K562 (cell line): ENCODE results near the gene DHX35. TPM values are rescaled to one million over a fixed set of nuclear protein-coding genes. Genes with fewer than 3 reads are reported as not detected.

Experiments
- CHCHD3 ChIP-seq: fragments of 250-450 bp; sonication (Bioruptor Pico); IDR thresholded peaks from 2 replicates; pipeline ENCODE4 v2.1.2; 2022; ENCODE audit warnings: mild to moderate bottlenecking
- GATAD2B ChIP-seq: fragments of 450-650 bp; IDR thresholded peaks from 2 replicates; pipeline ENCODE4 v1.6.1; 2017; ENCODE audit warnings: mild to moderate bottlenecking, borderline replicate concordance
- HMGN3 ChIP-seq: IDR thresholded peaks from 2 replicates; pipeline ENCODE4 v1.6.1; 2011; ENCODE audit warnings: borderline replicate concordance, low read depth, mild to moderate bottlenecking, mixed read lengths, low read length; ENCODE audit not compliant: insufficient read length; ENCODE audit errors: extremely low read depth
- ILF3 ChIP-seq: fragments of 450-650 bp; IDR thresholded peaks from 2 replicates; pipeline ENCODE4 v1.6.1; 2018; ENCODE audit warnings: antibody characterized with exemption, mild to moderate bottlenecking, moderate library complexity, borderline replicate concordance
- KDM1A ChIP-seq, 2 experiments: fragments of 450-650 bp; IDR thresholded peaks; 2 replicates each; pipeline ENCODE4 v1.6.1; 2016; ENCODE audit warnings: mild to moderate bottlenecking in 2 of 2
- MAFG ChIP-seq: fragments of 450-650 bp; conservative IDR thresholded peaks from 2 replicates; pipeline ENCODE4 v1.6.1; 2016; ENCODE audit warnings: missing genetic modification characterization, missing compliant biosample characterization
- MCM7 ChIP-seq, 2 experiments: fragments of 450-650 bp; IDR thresholded peaks; 2 replicates each; pipeline ENCODE4 v1.6.1; 2016 to 2018
- YBX1 ChIP-seq: fragments of 450-650 bp; IDR thresholded peaks from 2 replicates; pipeline ENCODE4 v1.7.1; 2016; ENCODE audit warnings: mild to moderate bottlenecking
- ZBTB7A ChIP-seq: IDR thresholded peaks from 2 replicates; pipeline ENCODE4 v1.6.1; 2011; ENCODE audit warnings: low read depth, mild to moderate bottlenecking, low read length, moderate library complexity, borderline replicate concordance; ENCODE audit not compliant: control insufficient read depth
- ZC3H4 ChIP-seq: sonication (generic); formaldehyde crosslinking; IDR thresholded peaks from 2 replicates; pipeline ENCODE4 v1.9.0; 2021; ENCODE audit warnings: missing genetic modification reagents, borderline replicate concordance
- ZNF143 ChIP-seq: sonication (generic); formaldehyde crosslinking; IDR thresholded peaks from 2 replicates; pipeline ENCODE4 v1.9.0; 2022; ENCODE audit warnings: mild to moderate bottlenecking, missing genetic modification reagents
- ZNF589 ChIP-seq: fragments of 200-800 bp; sonication (Bioruptor generic); IDR thresholded peaks from 2 replicates; pipeline ENCODE4 v1.6.1; 2016; ENCODE audit warnings: low read depth, missing genetic modification characterization, missing compliant biosample characterization
- ZNF717 ChIP-seq: fragments of 250-450 bp; sonication (Bioruptor Pico); IDR thresholded peaks from 2 replicates; pipeline ENCODE4 v1.5.0; 2021
- polyA plus RNA-seq, 8 experiments: library from polyadenylated mRNA; depleted of rRNA in 4 of 8; stranded (reverse) in 5 of 8; unstranded in 3 of 8; fragments of >200 nt; fragmentation: Nextera tagmentation in 2 of 8; fragmentation: Illumina TruSeq in 1 of 8; extraction: Ambion mirVana in 2 of 8; extraction: Trizol in 1 of 8; gene quantifications; 2 replicates each; pipeline versions ENCODE4 v1.2.1 to v1.2.3, GENCODE V29; 2011 to 2014; ENCODE audit warnings: inconsistent platforms in 1 of 8, missing spikeins in 1 of 8
- total RNA-seq, 7 experiments: library from RNA; depleted of rRNA in 6 of 7; stranded (reverse); fragments of >200 nt in 6 of 7; fragmentation: Illumina TruSeq in 2 of 7; extraction: Trizol in 2 of 7; gene quantifications; 2 replicates each; pipeline versions ENCODE4 v1.2.1 to v1.2.3, GENCODE V29; 2011 to 2021; ENCODE audit warnings: low replicate concordance in 1 of 7
- TF ChIP-seq, protein P1 (sequence below): fragments of 450-650 bp; formaldehyde crosslinking; IDR thresholded peaks from 2 replicates; pipeline ENCODE4 v1.4.0; 2020; ENCODE audit warnings: mild to moderate bottlenecking, mixed read lengths
- TF ChIP-seq, protein P2 (sequence below), 2 experiments: fragments of 450-650 bp; IDR thresholded peaks; 2 replicates each; pipeline ENCODE4 v1.6.1; 2018; ENCODE audit warnings: mild to moderate bottlenecking in 2 of 2, low read depth in 1 of 2; ENCODE audit not compliant: partially characterized antibody in 2 of 2
- TF ChIP-seq, protein P3 (sequence below): fragments of 450-650 bp; IDR thresholded peaks from 2 replicates; pipeline ENCODE4 v1.6.1; 2016; ENCODE audit warnings: antibody characterized with exemption
- TF ChIP-seq, protein P4 (sequence below): IDR thresholded peaks from 3 replicates; pipeline ENCODE4 v1.6.1; 2011; ENCODE audit warnings: borderline replicate concordance, mild to moderate bottlenecking, moderate library complexity; ENCODE audit not compliant: insufficient read length; ENCODE audit errors: extremely low read depth

Gene DHX35
- total and polyA plus RNA-seq, 9 of the 15 experiments (the other 6 are each of a cell fraction or from before 2014, with no cell fraction given), result 6.5 to 25.6 (median 16.9) TPM

DNA sequence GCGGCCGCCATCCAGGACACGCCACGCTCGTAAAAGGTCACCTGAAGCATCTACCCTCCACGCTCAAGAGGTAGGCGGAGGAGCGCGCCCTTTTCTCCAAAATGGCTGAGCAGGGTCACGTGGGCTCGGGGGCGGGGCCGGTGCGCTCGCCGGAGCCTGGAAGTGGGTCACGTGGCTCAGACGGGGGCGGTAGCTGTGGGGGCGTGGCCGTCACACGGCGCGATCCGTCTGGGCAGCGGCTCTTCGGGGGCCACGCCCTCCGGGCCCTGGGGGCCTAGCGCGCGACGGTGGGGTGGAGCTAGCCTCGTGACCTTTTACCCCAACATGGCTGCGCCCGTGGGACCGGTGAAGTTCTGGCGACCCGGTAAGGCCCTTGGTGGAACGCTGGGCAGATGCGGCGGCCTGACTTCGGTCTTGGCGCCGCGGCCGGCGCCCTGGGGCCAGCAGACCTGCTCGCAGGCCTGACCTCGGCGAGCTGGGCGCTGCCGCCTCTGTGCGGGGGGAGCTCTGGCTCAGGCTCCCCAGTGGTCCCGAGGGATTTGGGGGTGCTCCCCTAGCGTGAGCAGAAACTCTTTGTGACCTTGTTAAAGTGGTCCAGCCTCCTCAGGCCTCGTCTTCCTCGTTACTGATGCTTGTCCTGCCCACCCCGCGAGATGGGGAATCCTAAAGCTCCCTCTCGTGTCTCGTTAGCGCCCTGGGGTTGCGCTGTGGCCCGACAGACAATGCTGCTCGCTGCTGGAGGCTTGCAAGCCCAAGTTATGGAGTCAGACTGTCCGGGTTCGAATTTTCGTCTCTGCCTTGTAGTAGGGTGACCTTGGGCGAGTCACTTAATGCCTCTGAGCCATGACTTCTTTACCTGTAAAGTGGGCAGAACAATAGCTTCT is at the start of gene DHX35 (continued):
- TF ChIP-seq, protein P1, sequence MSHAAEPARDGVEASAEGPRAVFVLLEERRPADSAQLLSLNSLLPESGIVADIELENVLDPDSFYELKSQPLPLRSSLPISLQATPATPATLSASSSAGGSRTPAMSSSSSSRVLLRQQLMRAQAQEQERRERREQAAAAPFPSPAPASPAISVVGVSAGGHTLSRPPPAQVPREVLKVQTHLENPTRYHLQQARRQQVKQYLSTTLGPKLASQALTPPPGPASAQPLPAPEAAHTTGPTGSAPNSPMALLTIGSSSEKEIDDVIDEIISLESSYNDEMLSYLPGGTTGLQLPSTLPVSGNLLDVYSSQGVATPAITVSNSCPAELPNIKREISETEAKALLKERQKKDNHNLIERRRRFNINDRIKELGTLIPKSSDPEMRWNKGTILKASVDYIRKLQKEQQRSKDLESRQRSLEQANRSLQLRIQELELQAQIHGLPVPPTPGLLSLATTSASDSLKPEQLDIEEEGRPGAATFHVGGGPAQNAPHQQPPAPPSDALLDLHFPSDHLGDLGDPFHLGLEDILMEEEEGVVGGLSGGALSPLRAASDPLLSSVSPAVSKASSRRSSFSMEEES (CRISPR knock-in tag), result peak; percentile 99
- no peak for TF ChIP-seq ZC3H4 (CRISPR knock-in tag)
- no peak; the same call in 1 of the 2 replicates for TF ChIP-seq ZNF143 (CRISPR knock-in tag)
- no peak for TF ChIP-seq MCM7 (IDR thresholded peaks at IDR 0.05)
- TF ChIP-seq MAFG (tag), result no peak
- no peak for TF ChIP-seq GATAD2B
- TF ChIP-seq, protein P2, sequence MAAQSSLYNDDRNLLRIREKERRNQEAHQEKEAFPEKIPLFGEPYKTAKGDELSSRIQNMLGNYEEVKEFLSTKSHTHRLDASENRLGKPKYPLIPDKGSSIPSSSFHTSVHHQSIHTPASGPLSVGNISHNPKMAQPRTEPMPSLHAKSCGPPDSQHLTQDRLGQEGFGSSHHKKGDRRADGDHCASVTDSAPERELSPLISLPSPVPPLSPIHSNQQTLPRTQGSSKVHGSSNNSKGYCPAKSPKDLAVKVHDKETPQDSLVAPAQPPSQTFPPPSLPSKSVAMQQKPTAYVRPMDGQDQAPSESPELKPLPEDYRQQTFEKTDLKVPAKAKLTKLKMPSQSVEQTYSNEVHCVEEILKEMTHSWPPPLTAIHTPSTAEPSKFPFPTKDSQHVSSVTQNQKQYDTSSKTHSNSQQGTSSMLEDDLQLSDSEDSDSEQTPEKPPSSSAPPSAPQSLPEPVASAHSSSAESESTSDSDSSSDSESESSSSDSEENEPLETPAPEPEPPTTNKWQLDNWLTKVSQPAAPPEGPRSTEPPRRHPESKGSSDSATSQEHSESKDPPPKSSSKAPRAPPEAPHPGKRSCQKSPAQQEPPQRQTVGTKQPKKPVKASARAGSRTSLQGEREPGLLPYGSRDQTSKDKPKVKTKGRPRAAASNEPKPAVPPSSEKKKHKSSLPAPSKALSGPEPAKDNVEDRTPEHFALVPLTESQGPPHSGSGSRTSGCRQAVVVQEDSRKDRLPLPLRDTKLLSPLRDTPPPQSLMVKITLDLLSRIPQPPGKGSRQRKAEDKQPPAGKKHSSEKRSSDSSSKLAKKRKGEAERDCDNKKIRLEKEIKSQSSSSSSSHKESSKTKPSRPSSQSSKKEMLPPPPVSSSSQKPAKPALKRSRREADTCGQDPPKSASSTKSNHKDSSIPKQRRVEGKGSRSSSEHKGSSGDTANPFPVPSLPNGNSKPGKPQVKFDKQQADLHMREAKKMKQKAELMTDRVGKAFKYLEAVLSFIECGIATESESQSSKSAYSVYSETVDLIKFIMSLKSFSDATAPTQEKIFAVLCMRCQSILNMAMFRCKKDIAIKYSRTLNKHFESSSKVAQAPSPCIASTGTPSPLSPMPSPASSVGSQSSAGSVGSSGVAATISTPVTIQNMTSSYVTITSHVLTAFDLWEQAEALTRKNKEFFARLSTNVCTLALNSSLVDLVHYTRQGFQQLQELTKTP (IDR thresholded peaks at IDR 0.05; ENCODE audit: low read depth in 1 of 2, partially characterized antibody in 2 of 2), result no peak
- no peak for TF ChIP-seq ILF3
- TF ChIP-seq ZNF589, result no peak
- peak; percentile 89 for TF ChIP-seq HMGN3
- TF ChIP-seq, protein P3, sequence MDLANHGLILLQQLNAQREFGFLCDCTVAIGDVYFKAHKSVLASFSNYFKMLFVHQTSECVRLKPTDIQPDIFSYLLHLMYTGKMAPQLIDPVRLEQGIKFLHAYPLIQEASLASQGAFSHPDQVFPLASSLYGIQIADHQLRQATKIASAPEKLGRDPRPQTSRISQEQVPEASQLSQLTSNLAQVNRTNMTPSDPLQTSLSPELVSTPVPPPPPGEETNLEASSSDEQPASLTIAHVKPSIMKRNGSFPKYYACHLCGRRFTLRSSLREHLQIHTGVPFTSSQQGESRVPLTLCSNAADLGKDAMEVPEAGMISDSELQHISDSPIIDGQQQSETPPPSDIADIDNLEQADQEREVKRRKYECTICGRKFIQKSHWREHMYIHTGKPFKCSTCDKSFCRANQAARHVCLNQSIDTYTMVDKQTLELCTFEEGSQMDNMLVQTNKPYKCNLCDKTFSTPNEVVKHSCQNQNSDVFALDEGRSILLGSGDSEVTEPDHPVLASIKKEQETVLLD, result no peak
- no peak for TF ChIP-seq CHCHD3 (CRISPR knock-in tag)
- TF ChIP-seq KDM1A (IDR thresholded peaks at IDR 0.05), result no peak
- no peak for TF ChIP-seq YBX1
- TF ChIP-seq, protein P4, sequence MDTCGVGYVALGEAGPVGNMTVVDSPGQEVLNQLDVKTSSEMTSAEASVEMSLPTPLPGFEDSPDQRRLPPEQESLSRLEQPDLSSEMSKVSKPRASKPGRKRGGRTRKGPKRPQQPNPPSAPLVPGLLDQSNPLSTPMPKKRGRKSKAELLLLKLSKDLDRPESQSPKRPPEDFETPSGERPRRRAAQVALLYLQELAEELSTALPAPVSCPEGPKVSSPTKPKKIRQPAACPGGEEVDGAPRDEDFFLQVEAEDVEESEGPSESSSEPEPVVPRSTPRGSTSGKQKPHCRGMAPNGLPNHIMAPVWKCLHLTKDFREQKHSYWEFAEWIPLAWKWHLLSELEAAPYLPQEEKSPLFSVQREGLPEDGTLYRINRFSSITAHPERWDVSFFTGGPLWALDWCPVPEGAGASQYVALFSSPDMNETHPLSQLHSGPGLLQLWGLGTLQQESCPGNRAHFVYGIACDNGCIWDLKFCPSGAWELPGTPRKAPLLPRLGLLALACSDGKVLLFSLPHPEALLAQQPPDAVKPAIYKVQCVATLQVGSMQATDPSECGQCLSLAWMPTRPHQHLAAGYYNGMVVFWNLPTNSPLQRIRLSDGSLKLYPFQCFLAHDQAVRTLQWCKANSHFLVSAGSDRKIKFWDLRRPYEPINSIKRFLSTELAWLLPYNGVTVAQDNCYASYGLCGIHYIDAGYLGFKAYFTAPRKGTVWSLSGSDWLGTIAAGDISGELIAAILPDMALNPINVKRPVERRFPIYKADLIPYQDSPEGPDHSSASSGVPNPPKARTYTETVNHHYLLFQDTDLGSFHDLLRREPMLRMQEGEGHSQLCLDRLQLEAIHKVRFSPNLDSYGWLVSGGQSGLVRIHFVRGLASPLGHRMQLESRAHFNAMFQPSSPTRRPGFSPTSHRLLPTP, result no peak
- no peak for TF ChIP-seq ZNF717
- peak; percentile 54; the same call in 1 of the 2 replicates for TF ChIP-seq ZBTB7A
